ENCODE data around the gene USP53. TPM values are rescaled to one million over a fixed set of nuclear protein-coding genes. Genes with fewer than 3 reads are reported as not detected.

Gene USP53
- total and polyA plus RNA-seq, 9 of the 15 experiments (the other 6 are each of a cell fraction or from before 2014, with no cell fraction given), result 2.9 to 9.6 (median 8.3) TPM

GRCh38 chr4:119212964-119213606 lies 572 bp downstream of the USP53 start (continued):
- TF ChIP-seq KDM4B (IDR thresholded peaks at IDR 0.05; ENCODE audit: borderline replicate concordance in 2 of 2, low read depth in 1 of 2) (no peak), RCOR1 (IDR thresholded peaks at IDR 0.05; ENCODE audit: borderline replicate concordance in 1 of 2, low read depth in 2 of 2, low read length in 2 of 2) (peak in 1 of 2 experiments; percentile 77; a peak in 2 of 4 replicates), AFF1 (IDR thresholded peaks at IDR 0.05; ENCODE audit: low read depth in 1 of 2, partially characterized antibody in 2 of 2) (peak in 1 of 2 experiments; percentile 13), ZNF311 (CRISPR knock-in tag; IDR thresholded peaks at IDR 0.05) (no peak), MAZ (CRISPR knock-in tag; conservative IDR thresholded peaks at IDR 0.05 in 1 of 2, IDR thresholded peaks at IDR 0.05 in 1 of 2) (peak in 1 of 2 experiments; percentile 37; a peak in 3 of 4 replicates), CTCF (IDR thresholded peaks at IDR 0.05 in 2 of 3, conservative IDR thresholded peaks at IDR 0.05 in 1 of 3; ENCODE audit: insufficient read depth in 2 of 3, low read depth in 1 of 3, low read length in 3 of 3) (peak; percentile 55 to 69 (median 67)), HLTF (IDR thresholded peaks at IDR 0.05) (peak; percentile 51; the same call in 1 of the 2 replicates), BRD9 (IDR thresholded peaks at IDR 0.05; ENCODE audit: low read depth, partially characterized antibody) (no peak), FOXJ2 (tag; IDR thresholded peaks at IDR 0.05) (no peak), ZNF12 (CRISPR knock-in tag; IDR thresholded peaks at IDR 0.05) (peak; percentile 76; the same call in 1 of the 2 replicates), RBM22 (IDR thresholded peaks at IDR 0.05; ENCODE audit: low read depth, low read length, poor library complexity, severe bottlenecking) (no peak), GTF2E2 (tag; IDR thresholded peaks at IDR 0.05) (no peak), THRB (CRISPR knock-in tag; conservative IDR thresholded peaks at IDR 0.05) (no peak), PKNOX1 (IDR thresholded peaks at IDR 0.05) (no peak), SNAPC5 (CRISPR knock-in tag; IDR thresholded peaks at IDR 0.05) (no peak), MLLT1 (IDR thresholded peaks at IDR 0.05) (0 out of 4 replicates have a peak, but pooled peaks of 1 of the 2 experiments have one; percentile 45)
